OCI-LY1 (cell line): ENCODE measurements around the gene ZNF185.

Experiments
- H2AFZ ChIP-seq: fragments of 200-600 bp; sonication (generic), shearing (Covaris generic); 2 replicates; pipeline ENCODE4 v1.6.0; 2014; ENCODE audit warnings: antibody characterized with exemption, mild to moderate bottlenecking, low read length
- H3F3A ChIP-seq: fragments of 200-600 bp; sonication (generic), shearing (Covaris generic); 2 replicates; pipeline ENCODE4 v1.6.0; 2014; ENCODE audit warnings: mild to moderate bottlenecking, antibody characterized with exemption, low read length, moderate library complexity; ENCODE audit not compliant: insufficient read depth
- H3K27ac ChIP-seq: fragments of 200-600 bp; sonication (generic); 2 replicates; pipeline ENCODE4 v1.5.1; 2014; ENCODE audit warnings: low read length, mixed run types, mild to moderate bottlenecking, low read depth; ENCODE audit not compliant: poor library complexity, severe bottlenecking
- H3K27me3 ChIP-seq: fragments of 200-600 bp; sonication (generic); 2 replicates; pipeline ENCODE4 v1.6.0; 2014; ENCODE audit warnings: antibody characterized with exemption, mild to moderate bottlenecking, low read length, moderate library complexity; ENCODE audit not compliant: insufficient read depth
- H3K36me3 ChIP-seq: fragments of 200-600 bp; sonication (generic); 2 replicates; pipeline ENCODE4 v1.6.1; 2014; ENCODE audit warnings: mild to moderate bottlenecking, antibody characterized with exemption, low read length, moderate library complexity, mixed read lengths; ENCODE audit not compliant: insufficient read depth
- H3K4me1 ChIP-seq: fragments of 200-600 bp; sonication (generic); 2 replicates; pipeline ENCODE4 v1.5.1; 2014; ENCODE audit warnings: mild to moderate bottlenecking, low read length, moderate library complexity; ENCODE audit not compliant: insufficient read depth, severe bottlenecking
- H3K4me2 ChIP-seq: fragments of 200-600 bp; sonication (generic), shearing (Covaris generic); 2 replicates; pipeline ENCODE4 v1.6.1; 2014; ENCODE audit warnings: low read length
- H3K4me3 ChIP-seq: fragments of 200-600 bp; sonication (generic); 2 replicates; pipeline ENCODE4 v1.5.1; 2014; ENCODE audit warnings: low read length, low read depth, mild to moderate bottlenecking, mixed read lengths; ENCODE audit not compliant: poor library complexity, severe bottlenecking
- H3K79me2 ChIP-seq: fragments of 200-600 bp; shearing (Covaris generic); 2 replicates; pipeline ENCODE4 v1.6.1; 2016; ENCODE audit warnings: mixed run types, low read length, mixed read lengths; ENCODE audit not compliant: insufficient read depth
- H3K9ac ChIP-seq: fragments of 200-600 bp; sonication (generic), shearing (Covaris generic); 2 replicates; pipeline ENCODE4 v1.6.1; 2014; ENCODE audit warnings: mild to moderate bottlenecking, low read length, mixed read lengths
- H3K9me2 ChIP-seq: fragments of 200-600 bp; sonication (generic), shearing (Covaris generic); 2 replicates; pipeline ENCODE4 v1.6.1; 2014; ENCODE audit warnings: low read depth, mild to moderate bottlenecking, low read length, mixed read lengths
- H3K9me3 ChIP-seq: fragments of 200-600 bp; shearing (Covaris generic); 2 replicates; pipeline ENCODE4 v1.6.1; 2014; ENCODE audit warnings: low read length, mixed read lengths
- H4K20me1 ChIP-seq: fragments of 200-600 bp; sonication (generic), shearing (Covaris generic); 2 replicates; pipeline ENCODE4 v1.6.0; 2016; ENCODE audit warnings: mild to moderate bottlenecking, low read length; ENCODE audit not compliant: insufficient read depth
- EZH2 ChIP-seq: fragments of 200-600 bp; sonication (generic), shearing (Covaris generic); IDR thresholded peaks from 2 replicates; pipeline ENCODE4 v1.8.0; 2017; ENCODE audit warnings: borderline replicate concordance, mixed run types, mild to moderate bottlenecking, antibody characterized with exemption, low read length, moderate library complexity, mixed read lengths
- TF ChIP-seq, protein P1 (sequence below): fragments of 200-600 bp; sonication (generic), shearing (Covaris generic); IDR thresholded peaks from 2 replicates; pipeline ENCODE4 v1.5.1; 2017; ENCODE audit warnings: mild to moderate bottlenecking, antibody characterized with exemption, low read length, moderate library complexity, mixed read lengths

Gene ZNF185

DNA sequence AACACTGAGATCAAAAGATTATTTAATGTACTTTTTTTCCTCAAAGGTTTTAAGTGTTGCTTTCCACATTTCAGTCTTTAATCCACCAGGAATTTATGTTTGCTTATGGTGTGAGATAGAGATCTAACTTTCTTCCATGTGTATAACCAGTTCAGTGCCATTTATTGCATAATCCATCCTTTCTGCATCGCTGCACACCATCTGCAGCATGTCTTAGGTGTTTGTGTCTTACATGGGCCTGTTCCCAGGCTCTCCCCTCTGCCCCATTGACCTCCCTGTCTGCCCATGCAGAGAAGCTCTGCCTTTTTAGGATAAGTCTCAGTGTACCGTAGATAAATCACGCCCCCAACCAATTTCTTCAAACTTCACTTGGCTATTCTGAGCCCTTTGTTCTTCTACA lies 36.8 kb upstream of the ZNF185 start:
- Histone ChIP-seq H3K4me1 (no peaks in the 10 kb centered on the region), H3K36me3 (peaks cover 27% of the 10 kb centered on the region), H3K27me3 (no peaks in the 10 kb centered on the region), H3F3A (no peaks in the 10 kb centered on the region), H3K9ac (no peak overlapping the region), H3K9me3 (no peaks in the 10 kb centered on the region), H3K27ac (no peak overlapping the region), H4K20me1 (no peaks in the 10 kb centered on the region), H3K79me2 (no peaks in the 10 kb centered on the region), H3K4me3 (no peak overlapping the region), H2AFZ (no peak overlapping the region), H3K4me2 (no peak overlapping the region), H3K9me2 (no peaks in the 10 kb centered on the region)
- TF ChIP-seq, protein P1, sequence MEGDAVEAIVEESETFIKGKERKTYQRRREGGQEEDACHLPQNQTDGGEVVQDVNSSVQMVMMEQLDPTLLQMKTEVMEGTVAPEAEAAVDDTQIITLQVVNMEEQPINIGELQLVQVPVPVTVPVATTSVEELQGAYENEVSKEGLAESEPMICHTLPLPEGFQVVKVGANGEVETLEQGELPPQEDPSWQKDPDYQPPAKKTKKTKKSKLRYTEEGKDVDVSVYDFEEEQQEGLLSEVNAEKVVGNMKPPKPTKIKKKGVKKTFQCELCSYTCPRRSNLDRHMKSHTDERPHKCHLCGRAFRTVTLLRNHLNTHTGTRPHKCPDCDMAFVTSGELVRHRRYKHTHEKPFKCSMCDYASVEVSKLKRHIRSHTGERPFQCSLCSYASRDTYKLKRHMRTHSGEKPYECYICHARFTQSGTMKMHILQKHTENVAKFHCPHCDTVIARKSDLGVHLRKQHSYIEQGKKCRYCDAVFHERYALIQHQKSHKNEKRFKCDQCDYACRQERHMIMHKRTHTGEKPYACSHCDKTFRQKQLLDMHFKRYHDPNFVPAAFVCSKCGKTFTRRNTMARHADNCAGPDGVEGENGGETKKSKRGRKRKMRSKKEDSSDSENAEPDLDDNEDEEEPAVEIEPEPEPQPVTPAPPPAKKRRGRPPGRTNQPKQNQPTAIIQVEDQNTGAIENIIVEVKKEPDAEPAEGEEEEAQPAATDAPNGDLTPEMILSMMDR: no peak
- TF ChIP-seq EZH2: no peak

DNA sequence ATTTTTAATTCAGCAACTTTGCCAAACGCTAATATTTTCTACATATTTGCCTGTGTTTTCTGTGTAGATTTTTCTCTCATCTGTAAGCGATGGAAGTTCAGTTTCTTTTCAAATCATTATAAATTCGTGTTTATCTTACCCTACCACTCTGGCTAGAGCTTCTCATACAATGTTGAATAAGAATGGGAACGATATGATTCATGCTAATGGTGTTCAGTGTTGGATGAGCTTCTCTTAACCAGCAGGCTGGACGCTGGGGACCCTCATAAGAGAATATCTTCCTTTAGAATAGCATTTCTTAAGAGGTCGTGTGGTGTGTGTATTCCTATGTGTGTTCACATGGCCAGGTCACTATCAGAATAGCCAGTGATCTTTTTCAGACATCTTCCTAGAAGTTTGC lies 36.0 kb upstream of the ZNF185 start:
- no peak overlapping the region for H2AFZ ChIP-seq
- no peaks in the 10 kb centered on the region for H3K9me3 ChIP-seq
- no peaks in the 10 kb centered on the region for H3K27me3 ChIP-seq
- H3K27ac ChIP-seq: no peak overlapping the region
- H3K4me3 ChIP-seq: no peak overlapping the region
- no peaks in the 10 kb centered on the region for H3K9me2 ChIP-seq
- no peaks in the 10 kb centered on the region for H3F3A ChIP-seq
- no peaks in the 10 kb centered on the region for H3K79me2 ChIP-seq
- H4K20me1 ChIP-seq: no peaks in the 10 kb centered on the region
- TF ChIP-seq, protein P1: no peak
- no peak for TF ChIP-seq EZH2
- no peaks in the 10 kb centered on the region for H3K4me1 ChIP-seq
- peaks cover 27% of the 10 kb centered on the region for H3K36me3 ChIP-seq
- no peak overlapping the region for H3K4me2 ChIP-seq
- H3K9ac ChIP-seq: no peak overlapping the region

- H3K9me3 ChIP-seq: no peaks in the 10 kb centered on the region
- H3K79me2 ChIP-seq: no peaks in the 10 kb centered on the region
- no peak overlapping the region for H3K27ac ChIP-seq
- H3K4me3 ChIP-seq: no peak overlapping the region
- no peaks in the 10 kb centered on the region for H3K9me2 ChIP-seq
- no peak overlapping the region for H3K4me2 ChIP-seq
- no peaks in the 10 kb centered on the region for H3K27me3 ChIP-seq
- H3F3A ChIP-seq: no peaks in the 10 kb centered on the region
- H3K9ac ChIP-seq: no peak overlapping the region
- H4K20me1 ChIP-seq: no peaks in the 10 kb centered on the region
- TF ChIP-seq, protein P1: no peak
- TF ChIP-seq EZH2: no peak
- no peak overlapping the region for H2AFZ ChIP-seq
- H3K4me1 ChIP-seq: no peaks in the 10 kb centered on the region
- peaks cover 37% of the 10 kb centered on the region for H3K36me3 ChIP-seq
Measured at GRCh38 chrX:152865232-152865920, 32.5 kb upstream of the ZNF185 start.
